ENCODE measurements around the gene SPNS1.

The SPNS1 gene

GRCh38 chr16:28983644-28984043, 9.1 kb downstream of the SPNS1 start:
- H3K4me1 ChIP-seq (ENCODE audit: insufficient read depth, low read length), result no peaks in the 10 kb centered on the region
- no peak overlapping the region for H3K27ac ChIP-seq (ENCODE audit: low read depth, low read length)
- no peak overlapping the region for H3K4me3 ChIP-seq (ENCODE audit: low read depth in 1 of 2, low read length in 2 of 2)
- peaks cover 4% of the 10 kb centered on the region for H3K9me3 ChIP-seq (ENCODE audit: low read length)
- no peak overlapping the region for H3K9ac ChIP-seq (ENCODE audit: low read length)
- H3K27me3 ChIP-seq (ENCODE audit: control insufficient read depth in 1 of 2, insufficient read depth in 2 of 2, low read length in 2 of 2), result no peaks in the 10 kb centered on the region
- H3K36me3 ChIP-seq (ENCODE audit: insufficient read depth, low read length), result peaks cover 47% of the 10 kb centered on the region

GRCh38 chr16:28984091-28984490, 9.5 kb downstream of the SPNS1 start:
- Histone ChIP-seq H3K9me3 (ENCODE audit: low read length) (peaks cover 4% of the 10 kb centered on the region), H3K4me3 (ENCODE audit: low read depth in 1 of 2, low read length in 2 of 2) (no peak overlapping the region), H3K9ac (ENCODE audit: low read length) (no peak overlapping the region)

GRCh38 chr16:28984619-28985135, 10.1 kb downstream of the SPNS1 start, which contains the start of gene LAT:
TSS of gene LAT (plus strand) at chr16:28985052. CDS start at chr16:28985418, 366 bp downstream.
- Histone ChIP-seq H3K36me3 (ENCODE audit: insufficient read depth, low read length) (peaks cover 45% of the 10 kb centered on the region), H3K4me1 (ENCODE audit: insufficient read depth, low read length) (no peaks in the 10 kb centered on the region), H3K9me3 (ENCODE audit: low read length) (peaks cover 4% of the 10 kb centered on the region), H3K9ac (ENCODE audit: low read length) (no peak within 1 kb of the TSS), H3K4me3 (ENCODE audit: low read depth in 1 of 2, low read length in 2 of 2) (no peak within 1 kb of the TSS), H3K27me3 (ENCODE audit: control insufficient read depth in 1 of 2, insufficient read depth in 2 of 2, low read length in 2 of 2) (no peaks in the 10 kb centered on the region), H3K27ac (ENCODE audit: low read depth, low read length) (no peak within 1 kb of the TSS)

More at GRCh38 chr16:28984091-28984490, 9.5 kb downstream of the SPNS1 start:
- Histone ChIP-seq H3K36me3 (ENCODE audit: insufficient read depth, low read length) (peaks cover 45% of the 10 kb centered on the region), H3K27ac (ENCODE audit: low read depth, low read length) (no peak overlapping the region), H3K4me1 (ENCODE audit: insufficient read depth, low read length) (no peaks in the 10 kb centered on the region), H3K27me3 (ENCODE audit: control insufficient read depth in 1 of 2, insufficient read depth in 2 of 2, low read length in 2 of 2) (no peaks in the 10 kb centered on the region)

GRCh38 chr16:28985211-28986041, 10.8 kb downstream of the SPNS1 start:
- Histone ChIP-seq H3K4me3 (ENCODE audit: low read depth in 1 of 2, low read length in 2 of 2) (no peak overlapping the region), H3K4me1 (ENCODE audit: insufficient read depth, low read length) (no peaks in the 10 kb centered on the region), H3K36me3 (ENCODE audit: insufficient read depth, low read length) (peaks cover 45% of the 10 kb centered on the region), H3K9me3 (ENCODE audit: low read length) (peaks cover 4% of the 10 kb centered on the region), H3K27me3 (ENCODE audit: control insufficient read depth in 1 of 2, insufficient read depth in 2 of 2, low read length in 2 of 2) (no peaks in the 10 kb centered on the region), H3K27ac (ENCODE audit: low read depth, low read length) (no peak overlapping the region), H3K9ac (ENCODE audit: low read length) (no peak overlapping the region)

- Histone ChIP-seq H3K27ac (ENCODE audit: low read depth, low read length) (no peak overlapping the region), H3K9me3 (ENCODE audit: low read length) (peaks cover 4% of the 10 kb centered on the region), H3K4me3 (ENCODE audit: low read depth in 1 of 2, low read length in 2 of 2) (no peak overlapping the region), H3K4me1 (ENCODE audit: insufficient read depth, low read length) (no peaks in the 10 kb centered on the region), H3K27me3 (ENCODE audit: control insufficient read depth in 1 of 2, insufficient read depth in 2 of 2, low read length in 2 of 2) (no peaks in the 10 kb centered on the region), H3K36me3 (ENCODE audit: insufficient read depth, low read length) (peaks cover 41% of the 10 kb centered on the region), H3K9ac (ENCODE audit: low read length) (no peak overlapping the region)
Measured at GRCh38 chr16:28986046-28986445, 11.5 kb downstream of the SPNS1 start.

- Histone ChIP-seq H3K36me3 (ENCODE audit: insufficient read depth, low read length) (peaks cover 37% of the 10 kb centered on the region), H3K27ac (ENCODE audit: low read depth, low read length) (no peak overlapping the region), H3K9me3 (ENCODE audit: low read length) (peaks cover 4% of the 10 kb centered on the region), H3K9ac (ENCODE audit: low read length) (no peak overlapping the region), H3K4me3 (ENCODE audit: low read depth in 1 of 2, low read length in 2 of 2) (no peak overlapping the region), H3K27me3 (ENCODE audit: control insufficient read depth in 1 of 2, insufficient read depth in 2 of 2, low read length in 2 of 2) (no peaks in the 10 kb centered on the region), H3K4me1 (ENCODE audit: insufficient read depth, low read length) (no peaks in the 10 kb centered on the region)
Measured at GRCh38 chr16:28986492-28986891, 11.9 kb downstream of the SPNS1 start.

GRCh38 chr16:28987170-28987853, 12.7 kb downstream of the SPNS1 start:
- peaks cover 4% of the 10 kb centered on the region for H3K9me3 ChIP-seq (ENCODE audit: low read length)
- peaks cover 28% of the 10 kb centered on the region for H3K36me3 ChIP-seq (ENCODE audit: insufficient read depth, low read length)
- H3K9ac ChIP-seq (ENCODE audit: low read length), result no peak overlapping the region
- H3K27ac ChIP-seq (ENCODE audit: low read depth, low read length), result no peak overlapping the region
- no peaks in the 10 kb centered on the region for H3K4me1 ChIP-seq (ENCODE audit: insufficient read depth, low read length)
- no peak overlapping the region for H3K4me3 ChIP-seq (ENCODE audit: low read depth in 1 of 2, low read length in 2 of 2)
- no peaks in the 10 kb centered on the region for H3K27me3 ChIP-seq (ENCODE audit: control insufficient read depth in 1 of 2, insufficient read depth in 2 of 2, low read length in 2 of 2)

- Histone ChIP-seq H3K4me3 (ENCODE audit: low read depth in 1 of 2, low read length in 2 of 2) (no peak overlapping the region), H3K27me3 (ENCODE audit: control insufficient read depth in 1 of 2, insufficient read depth in 2 of 2, low read length in 2 of 2) (no peaks in the 10 kb centered on the region), H3K36me3 (ENCODE audit: insufficient read depth, low read length) (peaks cover 8% of the 10 kb centered on the region)
Measured at GRCh38 chr16:28989363-28989762, 14.8 kb downstream of the SPNS1 start.

GRCh38 chr16:28990375-28991040, 15.9 kb downstream of the SPNS1 start:
- H3K27me3 ChIP-seq (ENCODE audit: control insufficient read depth in 1 of 2, insufficient read depth in 2 of 2, low read length in 2 of 2), result no peaks in the 10 kb centered on the region
- H3K4me1 ChIP-seq (ENCODE audit: insufficient read depth, low read length), result no peaks in the 10 kb centered on the region
- no peak overlapping the region for H3K27ac ChIP-seq (ENCODE audit: low read depth, low read length)
- H3K9ac ChIP-seq (ENCODE audit: low read length), result no peak overlapping the region
- H3K36me3 ChIP-seq (ENCODE audit: insufficient read depth, low read length), result peaks cover 8% of the 10 kb centered on the region
- H3K4me3 ChIP-seq (ENCODE audit: low read depth in 1 of 2, low read length in 2 of 2), result no peak overlapping the region
- peaks cover 4% of the 10 kb centered on the region for H3K9me3 ChIP-seq (ENCODE audit: low read length)

More at GRCh38 chr16:28989363-28989762, 14.8 kb downstream of the SPNS1 start:
- H3K4me1 ChIP-seq (ENCODE audit: insufficient read depth, low read length), result no peaks in the 10 kb centered on the region
- no peak overlapping the region for H3K9ac ChIP-seq (ENCODE audit: low read length)
- H3K27ac ChIP-seq (ENCODE audit: low read depth, low read length), result no peak overlapping the region
- peaks cover 4% of the 10 kb centered on the region for H3K9me3 ChIP-seq (ENCODE audit: low read length)

- H3K4me3 ChIP-seq (ENCODE audit: low read depth in 1 of 2, low read length in 2 of 2), result no peak overlapping the region
Measured at GRCh38 chr16:28991687-28992086, 17.1 kb downstream of the SPNS1 start.

GRCh38 chr16:28992496-28992895, 17.9 kb downstream of the SPNS1 start:
- Histone ChIP-seq H3K27me3 (ENCODE audit: control insufficient read depth in 1 of 2, insufficient read depth in 2 of 2, low read length in 2 of 2) (no peaks in the 10 kb centered on the region), H3K4me3 (ENCODE audit: low read depth in 1 of 2, low read length in 2 of 2) (no peak overlapping the region), H3K36me3 (ENCODE audit: insufficient read depth, low read length) (no peaks in the 10 kb centered on the region), H3K27ac (ENCODE audit: low read depth, low read length) (no peak overlapping the region), H3K4me1 (ENCODE audit: insufficient read depth, low read length) (no peaks in the 10 kb centered on the region), H3K9ac (ENCODE audit: low read length) (no peak overlapping the region), H3K9me3 (ENCODE audit: low read length) (no peaks in the 10 kb centered on the region)

More at GRCh38 chr16:28991687-28992086, 17.1 kb downstream of the SPNS1 start:
- H3K9ac ChIP-seq (ENCODE audit: low read length), result no peak overlapping the region
- no peak overlapping the region for H3K27ac ChIP-seq (ENCODE audit: low read depth, low read length)
- no peaks in the 10 kb centered on the region for H3K4me1 ChIP-seq (ENCODE audit: insufficient read depth, low read length)
- peaks cover 4% of the 10 kb centered on the region for H3K9me3 ChIP-seq (ENCODE audit: low read length)
- no peaks in the 10 kb centered on the region for H3K27me3 ChIP-seq (ENCODE audit: control insufficient read depth in 1 of 2, insufficient read depth in 2 of 2, low read length in 2 of 2)
- peaks cover 3% of the 10 kb centered on the region for H3K36me3 ChIP-seq (ENCODE audit: insufficient read depth, low read length)
